ENCODE data around the gene PLCG2.

The PLCG2 gene

DNA sequence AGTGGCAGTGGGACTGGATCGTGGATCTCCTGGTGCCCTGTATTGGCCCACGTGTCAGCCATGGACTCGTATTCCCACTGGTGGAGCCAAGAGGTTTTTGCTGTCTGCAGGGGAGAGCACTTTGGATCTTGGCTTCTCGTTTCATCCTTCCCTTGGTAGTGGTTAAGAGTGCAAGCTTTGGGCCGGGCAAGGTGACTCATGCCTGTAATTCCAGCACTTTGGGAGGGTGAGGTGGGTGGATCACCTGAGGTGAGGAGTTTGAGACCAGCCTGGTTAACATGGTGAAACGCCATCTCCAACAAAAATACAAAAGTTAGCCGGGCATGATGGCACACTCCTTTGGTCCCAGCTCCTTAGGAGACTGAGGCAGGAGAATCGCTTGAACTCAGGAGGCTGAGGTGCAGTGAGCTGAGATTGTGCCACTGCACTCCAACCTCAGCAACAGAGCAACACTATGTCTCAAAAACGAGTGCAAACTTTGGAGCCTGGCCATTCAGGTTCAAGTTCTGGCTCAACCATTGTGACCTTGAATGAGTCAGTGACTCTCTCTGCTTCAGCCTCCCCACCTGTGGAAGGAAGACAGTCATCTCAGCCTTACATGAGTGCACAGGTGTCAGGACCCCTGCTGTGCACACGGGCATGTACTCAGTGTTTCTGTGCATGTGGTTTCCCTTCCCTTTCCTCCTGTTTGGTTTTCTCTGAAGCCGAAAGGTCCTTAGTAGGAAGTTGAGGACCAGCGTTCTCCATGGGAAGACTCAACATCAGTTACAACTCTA lies 57.4 kb downstream of the PLCG2 start:
- no peak for DNase-seq (ENCODE audit: low read depth)
- no peak overlapping the region for H3K4me3 ChIP-seq (ENCODE audit: low read depth, low read length)
- TF ChIP-seq MYC (IDR thresholded peaks at IDR 0.05; ENCODE audit: low read depth, low read length) (no peak), POLR2A (IDR thresholded peaks at IDR 0.05; ENCODE audit: extremely low read depth, insufficient read length) (no peak)
- TF ChIP-seq, protein P1, sequence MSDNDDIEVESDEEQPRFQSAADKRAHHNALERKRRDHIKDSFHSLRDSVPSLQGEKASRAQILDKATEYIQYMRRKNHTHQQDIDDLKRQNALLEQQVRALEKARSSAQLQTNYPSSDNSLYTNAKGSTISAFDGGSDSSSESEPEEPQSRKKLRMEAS (IDR thresholded peaks at IDR 0.05; ENCODE audit: low read depth, low read length), result no peak
- TF ChIP-seq, protein P2, sequence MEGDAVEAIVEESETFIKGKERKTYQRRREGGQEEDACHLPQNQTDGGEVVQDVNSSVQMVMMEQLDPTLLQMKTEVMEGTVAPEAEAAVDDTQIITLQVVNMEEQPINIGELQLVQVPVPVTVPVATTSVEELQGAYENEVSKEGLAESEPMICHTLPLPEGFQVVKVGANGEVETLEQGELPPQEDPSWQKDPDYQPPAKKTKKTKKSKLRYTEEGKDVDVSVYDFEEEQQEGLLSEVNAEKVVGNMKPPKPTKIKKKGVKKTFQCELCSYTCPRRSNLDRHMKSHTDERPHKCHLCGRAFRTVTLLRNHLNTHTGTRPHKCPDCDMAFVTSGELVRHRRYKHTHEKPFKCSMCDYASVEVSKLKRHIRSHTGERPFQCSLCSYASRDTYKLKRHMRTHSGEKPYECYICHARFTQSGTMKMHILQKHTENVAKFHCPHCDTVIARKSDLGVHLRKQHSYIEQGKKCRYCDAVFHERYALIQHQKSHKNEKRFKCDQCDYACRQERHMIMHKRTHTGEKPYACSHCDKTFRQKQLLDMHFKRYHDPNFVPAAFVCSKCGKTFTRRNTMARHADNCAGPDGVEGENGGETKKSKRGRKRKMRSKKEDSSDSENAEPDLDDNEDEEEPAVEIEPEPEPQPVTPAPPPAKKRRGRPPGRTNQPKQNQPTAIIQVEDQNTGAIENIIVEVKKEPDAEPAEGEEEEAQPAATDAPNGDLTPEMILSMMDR (IDR thresholded peaks at IDR 0.05; ENCODE audit: low read depth, low read length), result no peak

DNA sequence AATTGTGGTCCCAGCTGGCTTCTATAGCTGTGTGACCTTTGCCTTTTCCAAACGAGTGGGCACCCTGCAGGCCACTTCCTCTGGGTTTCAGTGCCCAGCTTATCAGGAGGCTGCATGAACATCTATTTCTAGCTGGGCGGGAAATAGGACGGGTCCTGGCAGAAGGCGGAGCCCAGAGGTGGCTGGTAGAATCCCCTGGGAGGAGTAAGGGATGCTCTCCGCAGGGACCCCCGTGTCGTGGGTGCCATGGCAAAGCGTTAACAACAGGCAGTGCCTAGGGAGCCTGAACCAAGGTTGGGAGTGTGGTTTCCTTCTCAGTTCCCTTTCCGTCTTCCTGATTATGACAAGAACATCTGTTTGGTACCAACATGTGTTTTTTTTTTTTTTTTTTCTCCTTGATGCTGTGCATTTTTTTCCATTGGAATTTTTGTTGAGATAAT lies 58.2 kb downstream of the PLCG2 start:
- TF ChIP-seq POLR2A (IDR thresholded peaks at IDR 0.05; ENCODE audit: extremely low read depth, insufficient read length) (no peak), MYC (IDR thresholded peaks at IDR 0.05; ENCODE audit: low read depth, low read length) (no peak)
- TF ChIP-seq, protein P2 (IDR thresholded peaks at IDR 0.05; ENCODE audit: low read depth, low read length), result no peak
- TF ChIP-seq, protein P1 (IDR thresholded peaks at IDR 0.05; ENCODE audit: low read depth, low read length), result no peak
- DNase-seq (ENCODE audit: low read depth), result no peak
- H3K4me3 ChIP-seq (ENCODE audit: low read depth, low read length), result no peak overlapping the region

DNA sequence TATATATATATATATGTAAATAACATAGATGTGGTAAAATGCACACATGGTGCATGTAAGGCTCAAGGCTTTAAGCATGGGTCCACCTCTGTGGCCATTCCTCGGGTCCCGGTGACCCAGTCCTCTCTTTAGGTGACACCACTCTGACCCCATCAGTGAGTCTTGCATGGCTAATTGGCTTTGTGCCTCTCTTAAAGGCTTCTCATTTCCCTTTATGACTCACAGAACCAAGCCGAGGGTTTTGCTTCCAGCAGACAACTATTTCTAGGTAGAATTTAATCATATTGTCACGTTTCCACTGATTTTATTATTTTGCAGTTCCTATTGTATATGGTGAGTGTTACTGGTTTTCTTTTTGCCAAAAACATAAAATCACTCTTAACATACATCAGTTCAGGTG lies 59.7 kb downstream of the PLCG2 start:
- TF ChIP-seq MYC (IDR thresholded peaks at IDR 0.05; ENCODE audit: low read depth, low read length) (no peak), POLR2A (IDR thresholded peaks at IDR 0.05; ENCODE audit: extremely low read depth, insufficient read length) (no peak)
- TF ChIP-seq, protein P2 (IDR thresholded peaks at IDR 0.05; ENCODE audit: low read depth, low read length), result no peak
- TF ChIP-seq, protein P1 (IDR thresholded peaks at IDR 0.05; ENCODE audit: low read depth, low read length), result no peak
- no peak overlapping the region for H3K4me3 ChIP-seq (ENCODE audit: low read depth, low read length)
- peak; percentile 52 for DNase-seq (ENCODE audit: low read depth)

DNA sequence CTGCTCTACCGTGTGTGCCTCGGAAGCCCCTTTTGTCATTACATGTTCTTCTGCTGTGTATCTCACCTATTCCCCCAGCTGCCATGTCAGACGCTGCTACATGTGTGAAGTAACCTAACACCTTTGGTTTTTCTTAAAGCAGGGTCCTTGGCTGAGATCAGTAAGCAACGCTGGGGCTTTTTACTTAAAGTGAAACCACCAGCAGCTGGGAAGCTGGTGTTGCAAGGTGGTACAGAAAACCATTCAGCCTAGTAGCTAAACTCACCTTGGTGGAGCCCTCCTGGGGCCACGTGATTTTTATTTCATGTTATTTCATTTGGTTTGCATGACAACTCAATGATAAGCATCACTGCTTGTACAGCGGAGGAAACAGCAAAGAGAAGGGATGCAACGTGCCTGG lies 62.6 kb downstream of the PLCG2 start:
- DNase-seq (ENCODE audit: low read depth), result no peak
- TF ChIP-seq, protein P2 (IDR thresholded peaks at IDR 0.05; ENCODE audit: low read depth, low read length), result no peak
- TF ChIP-seq, protein P1 (IDR thresholded peaks at IDR 0.05; ENCODE audit: low read depth, low read length), result no peak
- no peak for TF ChIP-seq POLR2A (IDR thresholded peaks at IDR 0.05; ENCODE audit: extremely low read depth, insufficient read length)
- no peak for TF ChIP-seq MYC (IDR thresholded peaks at IDR 0.05; ENCODE audit: low read depth, low read length)
- H3K4me3 ChIP-seq (ENCODE audit: low read depth, low read length), result no peak overlapping the region

DNA sequence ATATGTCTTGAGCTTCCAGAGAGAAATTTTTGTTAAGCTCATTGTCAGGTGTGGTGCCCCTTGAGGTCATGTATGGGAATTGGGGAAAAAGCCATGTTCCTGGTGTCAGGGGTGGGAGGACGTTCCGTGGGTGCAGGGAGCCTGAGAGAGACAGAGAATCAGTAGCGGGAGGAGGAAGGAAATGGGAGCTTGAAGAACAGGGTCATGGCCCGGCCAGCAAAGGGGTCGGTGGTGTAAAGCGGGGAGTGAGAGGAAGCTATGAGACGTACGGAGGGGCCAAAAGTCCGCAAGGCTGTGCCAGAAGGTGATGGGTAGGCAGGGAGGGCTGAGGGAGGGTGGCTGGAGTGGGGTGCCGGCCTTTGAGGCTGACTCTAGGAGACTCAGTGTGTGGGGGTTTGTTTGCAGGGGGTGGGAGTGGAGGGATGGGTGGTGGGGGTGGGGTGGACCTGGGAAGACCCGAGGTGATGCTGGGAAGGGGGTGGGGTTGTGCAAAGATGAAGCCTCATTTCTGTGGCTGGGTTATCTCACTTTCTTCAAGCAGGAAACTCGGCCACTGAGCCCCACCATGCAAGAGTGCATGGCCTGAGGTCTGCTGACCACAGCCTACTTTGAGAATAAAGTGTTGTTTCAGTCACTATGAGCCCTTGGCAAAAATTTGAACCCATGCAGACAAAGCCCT lies 63.6 kb downstream of the PLCG2 start:
- TF ChIP-seq MYC (IDR thresholded peaks at IDR 0.05; ENCODE audit: low read depth, low read length) (no peak), POLR2A (IDR thresholded peaks at IDR 0.05; ENCODE audit: extremely low read depth, insufficient read length) (no peak)
- TF ChIP-seq, protein P1 (IDR thresholded peaks at IDR 0.05; ENCODE audit: low read depth, low read length), result no peak
- TF ChIP-seq, protein P2 (IDR thresholded peaks at IDR 0.05; ENCODE audit: low read depth, low read length), result no peak
- DNase-seq (ENCODE audit: low read depth), result no peak
- no peak overlapping the region for H3K4me3 ChIP-seq (ENCODE audit: low read depth, low read length)

Data from NB4 (cell line).